Hypothalamus (tissue), 51 donors: ENCODE measurements around the gene ZNF549.
"Not testable (repeated sequence)": the region's sequence is repeated elsewhere in the genome, so short reads cannot be mapped to it uniquely, and the experiment has no call there.

Source experiments
- DNase-seq, 51 donors: peaks; one replicate each; lab custom pipeline; 2025; lab: John Stamatoyannopoulos, UW

ZNF549 gene

GRCh38 chr19:57527136-57527881, at the start of gene ZNF549:
Gene ZNF549 (plus strand): TSS chr19:57527356. CDS start chr19:57527574, 218 bp downstream.
- DNase-seq: peak; percentile 11 to 85 (median 71)

- peak; percentile 19 to 95 (median 83) for DNase-seq
Observed at GRCh38 chr19:57487477-57488298, 39.5 kb upstream of the ZNF549 start, which contains the start of gene ZNF419. Gene ZNF419 (plus strand): TSS chr19:57487750. CDS start chr19:57487951, 201 bp downstream.

GRCh38 chr19:57488299-57488644, 38.9 kb upstream of the ZNF549 start:
- not testable (repeated sequence) for DNase-seq

GRCh38 chr19:57499332-57499679, 27.9 kb upstream of the ZNF549 start:
- not testable (repeated sequence) for DNase-seq

GRCh38 chr19:57499680-57500395, 27.3 kb upstream of the ZNF549 start, which contains the start of gene ZNF773:
Gene ZNF773 (plus strand): TSS chr19:57499938. CDS start chr19:57500081, 143 bp downstream.
- peak; percentile 4 to 89 (median 72) for DNase-seq

- DNase-seq: not testable (repeated sequence)
Observed at GRCh38 chr19:57500400-57500799, 26.8 kb upstream of the ZNF549 start.

- DNase-seq: no peak
Observed at GRCh38 chr19:57506163-57506562, 21.0 kb upstream of the ZNF549 start.

- DNase-seq: no peak
Observed at GRCh38 chr19:57511484-57511883, 15.7 kb upstream of the ZNF549 start.

- no peak for DNase-seq
Observed at GRCh38 chr19:57512845-57513244, 14.3 kb upstream of the ZNF549 start.

GRCh38 chr19:57515255-57515654, 11.9 kb upstream of the ZNF549 start:
- DNase-seq: no peak

GRCh38 chr19:57518021-57518420, 9.1 kb upstream of the ZNF549 start:
- not testable (repeated sequence) for DNase-seq

- DNase-seq: no peak
Observed at GRCh38 chr19:57537953-57538547, 10.9 kb downstream of the ZNF549 start.

- no peak for DNase-seq
Observed at GRCh38 chr19:57546513-57546912, 19.4 kb downstream of the ZNF549 start.

- no peak for DNase-seq
Observed at GRCh38 chr19:57552432-57552831, 25.3 kb downstream of the ZNF549 start.

- no peak for DNase-seq
Observed at GRCh38 chr19:57557659-57558058, 30.5 kb downstream of the ZNF549 start.

GRCh38 chr19:57558525-57558924, 31.4 kb downstream of the ZNF549 start:
- no peak for DNase-seq

- peak in 4 of 51 donors; percentile 1 to 25 (median 2) for DNase-seq
Observed at GRCh38 chr19:57559008-57559403, 31.9 kb downstream of the ZNF549 start.

- peak; percentile 4 to 92 (median 76) for DNase-seq
Observed at GRCh38 chr19:57559404-57560025, 32.4 kb downstream of the ZNF549 start, which contains the start of gene ZNF550. Gene ZNF550 (minus strand): TSS chr19:57559863. CDS start chr19:57559682, 181 bp downstream.

- DNase-seq: peak in 7 of 51 donors; percentile 3 to 51 (median 22)
Observed at GRCh38 chr19:57560049-57560491, 32.9 kb downstream of the ZNF549 start.

- no peak for DNase-seq
Observed at GRCh38 chr19:57563547-57563946, 36.4 kb downstream of the ZNF549 start.
